NCI-H345 treated with DMSO at 0.1 percent for 48 hours (cell line): ENCODE results near the gene ERC2.
"Not testable (repeated sequence)": the region's sequence is repeated elsewhere in the genome, so short reads cannot be mapped to it uniquely, and the experiment has no call there.

ENCODE experiments used
- DNase-seq: peaks from one replicate; lab custom pipeline; 2025; ENCODE audit not compliant: unreplicated experiment; lab: John Stamatoyannopoulos, UW

Gene ERC2

DNA sequence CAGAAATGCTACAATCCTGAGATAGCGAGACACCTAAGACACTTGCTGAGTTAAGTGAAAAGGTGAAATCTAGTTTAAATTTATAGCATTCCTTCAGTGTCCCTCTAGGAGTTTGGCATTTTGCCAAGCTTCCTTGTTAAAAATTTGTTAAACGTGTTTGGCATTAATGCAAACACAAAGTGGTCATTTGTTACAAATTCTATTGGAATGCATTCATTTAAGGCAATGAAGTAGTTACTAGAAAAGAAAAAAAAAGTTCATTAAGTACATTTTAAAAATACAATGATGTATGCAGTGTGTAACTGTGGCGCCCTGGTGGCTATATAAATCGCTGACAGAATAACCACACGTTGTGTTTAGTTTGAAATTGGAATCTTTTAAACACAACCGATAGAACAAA is 949.8 kb downstream of the ERC2 start:
- DNase-seq: no peak

DNA sequence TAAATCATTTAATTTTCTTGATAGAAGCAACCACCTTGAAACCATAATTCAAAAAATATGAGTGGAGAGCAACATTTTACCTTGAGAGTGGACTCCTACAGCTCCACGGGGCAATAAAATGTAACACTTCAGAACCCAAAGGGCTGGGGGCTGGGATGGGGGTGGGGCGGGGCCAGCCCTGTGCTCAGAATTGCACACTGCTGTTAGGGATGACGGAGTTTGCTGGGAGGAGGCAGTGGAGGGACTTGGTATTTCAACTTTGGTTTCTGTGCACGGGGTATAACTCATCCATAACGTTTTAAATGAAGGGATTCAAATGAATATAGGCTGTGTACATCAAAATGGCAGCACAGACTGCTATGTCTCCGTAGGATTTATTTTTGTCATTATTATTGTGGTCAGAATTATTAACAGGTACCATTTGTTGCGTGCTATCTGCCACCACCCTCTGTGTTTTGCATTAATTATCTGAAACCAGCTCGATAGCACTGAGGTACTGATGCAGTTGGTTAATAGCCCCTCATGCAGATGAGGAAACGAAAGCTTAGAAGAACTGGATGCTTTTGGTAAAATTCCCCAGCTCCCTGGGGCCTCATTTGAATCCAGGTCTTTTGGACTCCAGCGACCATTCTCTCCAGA is 951.8 kb downstream of the ERC2 start:
- no peak for DNase-seq

DNA sequence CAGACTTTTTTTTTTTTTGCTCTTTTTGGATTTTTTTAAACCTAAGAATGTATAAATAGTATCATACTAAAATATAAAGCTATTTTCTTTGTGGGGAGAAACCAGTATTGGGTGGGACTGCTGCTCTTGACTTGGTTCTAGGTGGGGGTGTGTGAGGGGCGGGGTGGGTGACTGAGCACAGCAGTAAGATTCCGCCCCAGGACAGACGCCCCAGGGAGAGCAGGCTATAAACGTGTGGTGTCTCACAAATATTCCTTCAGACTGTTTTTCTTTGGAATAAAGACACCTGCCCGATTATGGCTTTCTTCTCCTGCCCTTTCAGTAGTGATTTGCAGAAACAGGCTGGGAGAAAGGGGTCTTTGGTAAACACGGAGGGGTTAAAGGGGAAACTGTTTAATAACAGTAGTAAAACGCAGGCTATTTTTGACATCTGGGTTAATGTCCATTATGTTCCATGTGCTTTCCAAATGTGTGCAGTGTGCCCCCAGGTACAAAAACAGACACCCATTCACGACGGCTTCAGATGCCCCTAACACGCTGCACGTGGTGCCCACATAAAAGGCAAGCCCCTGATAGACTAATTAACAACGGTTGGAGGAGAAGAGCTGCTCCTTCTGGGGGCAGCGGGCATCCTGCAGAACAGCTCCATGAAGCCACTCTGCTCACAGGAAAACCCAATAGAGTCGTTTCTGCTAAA is 952.6 kb downstream of the ERC2 start:
- DNase-seq: no peak

DNA sequence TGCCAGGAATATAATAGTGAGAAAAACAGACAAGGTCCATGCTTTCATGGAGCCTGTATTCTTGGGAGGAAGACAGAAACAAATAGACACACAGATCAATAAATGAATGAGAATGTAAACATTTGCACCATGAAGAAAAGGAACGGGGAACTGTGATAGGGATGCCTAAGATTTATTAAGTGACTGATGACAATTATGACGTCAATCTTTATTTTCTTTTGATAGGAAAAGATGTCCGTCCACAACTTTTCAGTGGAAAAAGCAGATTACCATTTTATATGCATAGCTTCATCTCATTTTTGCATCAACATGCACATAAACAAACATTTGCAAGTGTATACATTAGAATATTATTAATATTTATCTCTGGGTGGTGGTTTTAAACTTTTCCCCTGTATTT is 953.3 kb downstream of the ERC2 start:
- no peak for DNase-seq

DNA sequence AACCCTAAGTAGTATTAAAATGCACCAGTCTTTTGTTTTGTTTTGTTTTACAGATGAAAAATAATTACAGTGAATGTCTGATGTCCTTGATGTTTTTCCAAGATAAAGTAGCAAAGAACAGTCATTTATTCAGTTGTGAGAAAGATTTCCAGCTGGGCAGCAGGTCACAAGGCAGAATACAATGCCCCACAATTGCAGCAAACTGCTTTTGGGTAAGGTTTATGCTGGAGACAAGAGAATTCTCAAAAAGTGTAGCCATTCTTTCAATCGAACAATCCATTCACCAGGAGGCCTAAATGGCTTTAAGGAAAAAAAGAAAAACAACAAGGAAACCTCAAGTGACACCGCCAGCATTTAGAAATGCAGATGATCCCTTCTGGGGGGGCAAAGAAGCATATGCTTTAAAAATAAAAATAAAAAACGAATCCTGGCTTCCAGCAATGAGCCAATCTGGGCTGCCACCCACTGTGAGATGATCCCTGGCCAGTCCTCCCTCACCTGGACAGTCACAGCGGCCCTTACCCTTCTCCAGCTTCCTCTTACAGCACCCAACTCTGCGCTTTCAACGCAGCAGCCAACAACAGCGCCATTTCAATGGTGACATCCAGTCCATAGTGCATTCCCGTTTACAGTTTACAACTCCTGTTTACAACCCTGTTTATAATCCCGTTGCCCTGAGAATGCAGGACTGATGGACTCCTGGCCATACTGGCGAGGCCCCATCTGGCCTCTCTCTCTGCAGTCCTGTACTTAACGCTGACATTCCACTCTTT is 955.5 kb downstream of the ERC2 start:
- DNase-seq: no peak

DNA sequence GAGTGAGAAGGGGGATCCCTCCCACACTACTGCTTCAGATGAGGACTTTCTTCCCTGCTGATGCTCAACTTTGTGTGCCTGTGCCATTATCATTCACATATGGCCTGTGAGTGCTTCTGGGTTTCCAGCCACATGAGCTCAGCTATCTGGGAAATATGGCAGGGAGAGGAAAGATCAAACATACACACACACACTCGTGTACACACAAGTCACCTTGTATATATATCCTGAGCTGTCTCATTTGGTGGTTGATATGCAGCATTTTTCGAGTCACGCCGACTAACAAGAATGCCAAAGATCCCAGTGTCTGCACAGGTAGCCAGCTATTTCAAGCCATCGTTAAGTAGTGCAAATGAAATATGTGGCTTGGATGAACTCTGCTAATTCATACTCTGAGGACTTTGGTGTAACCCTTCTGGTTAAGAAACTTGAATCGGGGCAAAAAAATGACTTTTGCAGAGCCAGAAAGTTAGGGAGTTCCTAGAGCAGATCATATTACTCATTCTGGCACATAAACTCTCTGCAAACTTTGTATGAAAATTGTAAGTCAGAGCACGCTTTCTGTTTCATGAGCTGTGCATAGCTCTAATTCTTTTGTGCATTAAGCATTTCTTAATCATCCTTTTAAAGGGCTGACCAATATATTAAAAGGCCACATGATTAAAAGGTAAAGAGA is 956.2 kb downstream of the ERC2 start:
- no peak for DNase-seq

- no peak for DNase-seq
These were observed 959.9 kb downstream of the ERC2 start for GRCh38 chr3:55508335-55508734.

DNA sequence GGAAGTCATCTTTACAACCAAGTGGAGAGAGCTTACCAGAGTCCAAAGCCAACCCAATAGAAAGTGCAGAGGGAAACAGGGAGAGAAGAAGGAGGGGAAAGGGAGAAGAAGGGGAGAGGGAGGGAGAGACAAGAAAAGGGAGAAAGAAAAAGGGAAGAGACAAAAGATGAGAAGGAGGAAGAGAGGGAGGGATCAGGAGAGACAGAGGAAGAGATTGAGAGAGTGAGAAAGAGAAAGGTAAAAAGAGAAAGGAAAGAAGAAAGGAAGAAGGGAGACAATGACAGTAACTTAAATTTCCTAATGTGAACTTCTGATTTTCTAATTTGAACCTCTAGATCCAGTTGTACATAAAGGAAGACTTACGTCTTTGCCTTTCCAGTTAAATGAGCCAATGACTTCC is 960.5 kb downstream of the ERC2 start:
- DNase-seq: no peak

DNA sequence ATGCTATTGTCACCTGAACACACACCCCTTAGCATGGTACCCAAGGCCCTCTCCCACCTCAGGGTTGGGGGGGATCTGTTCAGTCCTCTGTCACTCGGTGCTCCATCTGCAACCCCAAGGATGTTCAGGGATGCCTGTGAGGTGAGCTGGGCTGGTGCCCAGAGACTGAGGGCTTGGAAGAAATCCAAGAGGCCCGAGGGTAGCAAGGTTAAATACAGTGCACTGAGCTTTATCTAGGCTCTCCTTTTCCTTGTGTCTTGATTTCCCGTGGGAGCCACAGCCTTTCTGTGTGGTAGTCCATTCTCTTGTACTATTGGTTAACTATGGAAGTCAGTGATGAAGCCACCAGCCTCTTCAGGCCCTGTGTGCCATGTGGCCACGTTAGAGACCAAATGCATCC is 962.5 kb downstream of the ERC2 start:
- DNase-seq: no peak

GRCh38 chr3:55505102-55505501 is 963.2 kb downstream of the ERC2 start:
- not testable (repeated sequence) for DNase-seq

GRCh38 chr3:55501905-55502304 is 966.4 kb downstream of the ERC2 start:
- DNase-seq: no peak

DNA sequence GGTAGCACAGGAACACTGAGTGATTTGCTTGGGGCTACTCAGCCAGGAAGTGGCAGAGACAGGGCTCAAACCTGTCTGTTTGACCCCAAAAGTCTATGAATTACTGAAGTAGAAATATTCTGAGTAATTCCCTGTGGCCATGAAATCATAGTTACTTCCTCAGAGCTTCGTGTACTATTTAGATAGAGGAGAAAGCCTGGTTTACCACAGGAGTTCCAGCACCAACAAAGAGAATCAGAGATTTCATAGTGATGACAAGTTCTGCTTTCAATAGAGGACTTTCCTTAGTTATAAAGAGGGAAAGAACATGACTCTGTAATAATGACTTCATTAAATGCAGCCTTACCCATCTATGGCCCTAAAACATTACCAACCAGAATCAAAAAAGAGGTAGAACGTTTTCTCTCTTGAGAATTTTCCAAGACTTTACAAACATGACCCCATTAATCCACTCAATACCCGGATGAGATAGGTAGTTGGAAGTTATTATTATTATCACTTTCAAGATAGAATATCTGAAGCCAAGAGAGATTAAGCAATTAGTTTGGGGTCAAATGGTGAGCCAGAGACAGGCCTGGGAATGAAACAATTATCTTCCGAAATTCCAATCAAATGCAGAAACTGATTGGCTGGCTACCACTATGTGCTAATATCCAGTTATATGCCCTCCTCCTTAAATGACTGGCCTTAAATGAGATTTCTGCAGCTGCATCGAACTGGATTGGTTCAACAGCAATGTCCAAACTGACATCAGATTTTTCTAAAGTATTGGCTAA is 967.5 kb downstream of the ERC2 start:
- DNase-seq: no peak

DNA sequence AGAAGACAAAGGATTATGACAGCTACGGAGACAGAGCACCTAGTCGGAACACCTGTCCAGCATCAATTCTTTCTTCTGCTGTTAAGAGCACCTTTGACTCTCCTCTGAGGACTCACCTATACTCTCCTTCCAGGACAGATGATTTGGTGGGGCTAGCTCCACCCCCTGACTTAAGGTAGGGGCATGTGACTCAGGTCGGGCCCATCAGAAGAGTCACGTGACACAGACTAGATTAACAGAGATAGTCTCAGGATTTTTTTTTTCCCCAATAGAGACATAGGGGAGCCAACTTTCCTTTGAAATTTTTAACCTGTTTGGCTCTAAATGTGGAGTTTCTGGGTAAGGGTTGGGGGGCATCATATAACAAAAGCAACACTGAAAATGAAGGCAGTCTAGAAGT is 969.7 kb downstream of the ERC2 start:
- DNase-seq: no peak

DNA sequence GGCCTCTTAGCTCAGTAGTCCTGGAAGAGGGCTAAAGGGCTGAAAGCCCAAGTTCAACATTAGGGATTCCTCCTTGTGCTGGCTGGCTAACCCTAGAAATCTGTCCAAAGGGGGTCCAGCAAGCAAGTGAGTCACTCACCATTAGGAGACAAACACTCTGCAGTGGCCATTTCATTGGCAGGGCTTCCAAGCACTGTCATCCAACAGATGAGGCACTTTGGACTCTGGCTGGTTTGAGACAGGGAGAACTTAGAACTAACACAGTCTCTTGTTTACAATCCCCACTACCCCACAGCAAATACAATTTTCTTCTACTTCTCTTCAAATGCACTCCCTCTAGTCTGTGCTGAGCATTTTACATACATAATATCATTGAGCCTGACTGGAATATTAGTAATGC is 971.0 kb downstream of the ERC2 start:
- no peak for DNase-seq

GRCh38 chr3:55494976-55495375 is 973.3 kb downstream of the ERC2 start:
- no peak for DNase-seq

DNA sequence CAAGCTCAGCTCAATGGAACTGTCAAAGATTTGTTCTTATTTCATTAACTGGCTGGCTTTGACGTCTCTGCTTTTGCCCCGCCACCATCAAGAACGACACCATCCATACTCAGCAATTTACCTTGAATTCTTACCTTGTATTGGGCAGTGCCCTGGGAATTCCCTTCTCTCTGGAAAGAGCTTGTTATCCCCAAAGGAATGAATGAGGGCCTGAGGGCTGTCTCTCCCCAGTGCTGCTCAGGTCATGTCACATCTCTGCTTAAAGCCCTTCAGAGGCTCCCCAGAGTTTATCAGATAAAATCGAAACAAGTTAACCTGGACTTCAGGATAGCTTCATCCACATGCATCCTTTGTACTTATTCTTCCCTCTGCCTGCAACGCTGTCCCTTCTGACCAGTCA is 975.3 kb downstream of the ERC2 start:
- DNase-seq: no peak

DNA sequence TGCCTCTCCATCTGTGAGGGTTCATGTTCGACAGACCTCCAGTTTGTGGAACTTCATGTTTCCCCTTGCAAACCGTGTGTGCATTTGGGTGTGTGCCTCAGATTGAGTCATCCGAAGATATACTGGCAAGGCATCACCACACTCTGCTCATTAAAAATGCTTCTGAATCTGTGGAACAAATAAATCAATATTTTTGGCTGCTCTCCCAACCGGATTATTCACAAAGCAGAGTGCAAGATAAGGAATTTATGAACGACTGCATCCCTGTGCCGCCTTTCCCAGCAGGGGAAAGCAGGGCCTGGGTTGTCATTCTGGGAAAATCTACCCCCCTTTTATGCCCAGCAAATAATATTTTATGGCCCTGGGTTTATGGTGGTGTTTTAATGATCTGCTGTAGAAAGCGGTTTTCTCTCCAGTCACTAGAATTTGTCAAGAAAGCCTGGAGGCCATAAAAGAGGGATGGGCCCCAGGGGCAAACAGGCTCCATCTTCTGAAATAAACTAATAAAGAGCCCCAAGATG is 976.9 kb downstream of the ERC2 start:
- DNase-seq: no peak

DNA sequence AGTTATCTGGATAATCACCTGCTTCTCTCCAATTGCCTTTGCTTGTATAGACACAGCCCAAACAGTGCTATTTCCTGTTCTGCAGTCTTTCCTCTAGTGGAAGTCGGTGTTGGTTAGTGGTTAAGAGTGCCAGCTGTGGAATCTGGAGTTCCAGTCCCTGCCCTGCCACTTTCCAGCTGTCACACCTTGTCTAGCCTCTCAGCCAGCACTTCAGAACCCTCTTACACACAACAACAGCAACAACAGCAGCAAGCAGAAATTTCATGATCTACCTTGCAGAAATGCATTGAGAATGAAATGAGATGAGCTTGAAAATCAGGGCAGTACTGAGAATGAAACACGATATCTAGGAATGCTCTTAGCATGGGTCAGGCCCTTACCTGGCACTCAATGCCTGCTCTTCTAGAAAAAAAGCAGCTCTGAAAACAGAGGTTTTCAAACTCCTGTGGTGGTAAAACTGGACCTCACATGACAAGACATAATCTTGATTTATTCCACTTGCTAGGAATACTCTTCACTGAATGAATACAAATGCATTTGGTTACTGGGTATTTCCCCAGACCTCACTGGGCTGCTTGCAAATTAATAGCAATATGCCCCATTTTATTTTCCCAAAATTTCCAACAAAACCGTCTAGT is 977.9 kb downstream of the ERC2 start:
- no peak for DNase-seq

DNA sequence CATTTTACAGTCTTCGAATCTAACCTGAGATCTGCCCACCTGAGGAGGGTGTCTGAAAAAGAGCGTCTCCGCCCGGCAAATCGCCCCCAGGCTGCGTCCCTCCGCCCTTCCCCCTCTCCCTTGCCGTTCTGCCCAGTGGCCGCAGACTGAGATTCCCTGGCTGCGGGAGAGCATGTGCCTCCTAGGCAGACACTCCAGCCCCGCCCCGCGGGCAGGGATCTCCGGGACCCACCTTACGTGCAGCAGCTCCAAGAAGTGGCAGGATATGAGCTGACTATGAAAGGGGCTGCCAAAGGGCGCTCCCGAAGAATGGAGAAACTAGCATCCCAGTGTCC is 978.5 kb downstream of the ERC2 start:
- no peak for DNase-seq

GRCh38 chr3:55488398-55489055 is 979.7 kb downstream of the ERC2 start:
- no peak for DNase-seq
